HG02840 (cell line): ENCODE results near the gene ZNF444.

Source experiments
- ATAC-seq: cut with Tn5 transposase; IDR thresholded peaks from one replicate; pipeline ENCODE4 v1.9.1; 2021; ENCODE audit warnings: mild to moderate bottlenecking, moderate library complexity, moderate number of reproducible peaks; ENCODE audit not compliant: unreplicated experiment, low FRiP score

ZNF444 gene

DNA sequence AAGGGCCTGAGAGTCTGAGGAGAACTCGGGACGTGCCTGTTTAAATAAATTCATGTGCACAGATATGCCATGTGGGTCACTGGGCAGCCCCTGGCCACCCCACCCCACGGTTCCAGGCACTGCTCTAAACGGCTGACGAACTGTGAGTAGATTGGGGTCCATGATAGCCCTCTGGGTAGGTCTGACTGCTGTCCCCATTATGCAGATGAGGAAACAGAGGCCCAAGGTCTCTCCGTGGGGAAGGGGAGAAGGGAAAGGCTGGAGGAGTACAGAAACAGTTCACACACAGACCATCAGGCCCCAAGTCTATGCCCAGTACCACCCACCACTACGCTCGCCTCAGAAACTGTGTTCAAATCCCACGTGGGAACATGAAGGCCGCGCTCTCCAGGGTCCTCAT, 34.1 kb upstream of the ZNF444 start:
- no peak for ATAC-seq

DNA sequence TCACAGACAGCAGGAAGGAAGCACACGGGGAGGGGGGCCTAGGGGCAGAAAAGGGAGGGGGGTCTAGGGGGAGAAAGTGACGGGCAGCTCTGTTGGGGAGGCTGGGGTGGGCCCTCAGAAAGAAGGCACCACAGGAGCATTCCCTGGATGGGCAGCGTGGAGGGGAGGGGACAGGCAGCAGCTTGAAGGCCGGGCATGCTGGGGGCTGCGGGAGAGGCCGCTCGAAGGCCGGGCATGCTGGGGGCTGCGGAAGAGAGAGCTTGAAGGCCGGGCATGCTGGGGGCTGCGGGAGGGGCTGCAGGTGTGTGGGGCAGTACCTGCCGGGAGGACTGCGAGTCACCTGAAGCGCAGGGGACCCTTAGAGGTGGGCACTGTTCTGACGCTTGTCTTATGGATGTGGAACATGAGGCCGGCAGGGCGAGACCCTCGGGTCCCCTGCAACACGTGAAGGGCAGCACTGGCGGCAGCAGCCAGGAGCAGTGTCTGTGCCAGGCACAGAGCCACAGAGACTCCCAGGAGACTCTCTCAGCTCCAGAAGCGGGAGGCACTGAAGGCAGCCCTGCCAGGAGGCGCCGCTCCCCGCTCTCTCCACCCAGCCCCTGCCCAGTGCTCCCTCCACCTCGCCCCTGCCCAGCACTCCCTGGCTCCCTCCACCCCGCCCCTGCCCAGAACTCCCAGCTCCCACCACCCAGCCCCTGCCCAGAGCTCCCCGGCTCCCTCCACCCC, 33.3 kb upstream of the ZNF444 start:
- no peak for ATAC-seq

DNA sequence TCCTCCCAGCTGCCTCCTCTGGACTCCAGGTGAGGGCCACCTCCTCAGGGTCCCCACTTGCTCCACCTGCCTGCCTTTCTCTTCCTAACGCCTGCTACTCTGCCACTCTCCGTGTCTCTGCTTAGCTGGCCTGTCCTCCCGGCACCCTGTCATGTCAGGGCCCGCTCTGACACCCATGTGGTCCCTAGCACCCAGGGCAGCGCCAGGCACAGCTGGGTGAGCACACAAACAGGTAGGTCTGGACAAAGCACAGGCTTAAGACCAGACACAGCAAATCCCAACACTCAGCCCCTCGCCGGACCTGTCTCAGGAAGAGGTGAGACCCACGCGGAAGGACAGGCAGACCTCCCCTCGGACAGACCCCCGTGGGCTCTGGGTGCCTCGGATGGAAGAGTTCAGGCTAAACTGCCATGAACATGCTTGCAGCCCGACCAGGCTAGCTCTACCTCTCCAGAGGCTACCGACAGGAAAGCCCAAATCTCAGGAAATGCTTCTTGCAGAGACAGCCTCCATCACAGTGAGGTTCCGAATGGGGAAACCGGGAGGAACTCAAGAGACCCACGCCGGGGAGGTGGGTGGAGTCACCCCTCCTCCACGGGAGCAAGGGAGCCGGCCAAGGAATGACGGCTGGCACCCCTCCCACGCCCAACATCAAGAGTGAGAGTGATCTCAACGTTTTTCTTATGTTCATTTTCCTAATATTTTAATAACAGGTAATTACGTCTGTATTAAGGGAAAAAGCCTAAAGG, 32.5 kb upstream of the ZNF444 start:
- ATAC-seq, result no peak

DNA sequence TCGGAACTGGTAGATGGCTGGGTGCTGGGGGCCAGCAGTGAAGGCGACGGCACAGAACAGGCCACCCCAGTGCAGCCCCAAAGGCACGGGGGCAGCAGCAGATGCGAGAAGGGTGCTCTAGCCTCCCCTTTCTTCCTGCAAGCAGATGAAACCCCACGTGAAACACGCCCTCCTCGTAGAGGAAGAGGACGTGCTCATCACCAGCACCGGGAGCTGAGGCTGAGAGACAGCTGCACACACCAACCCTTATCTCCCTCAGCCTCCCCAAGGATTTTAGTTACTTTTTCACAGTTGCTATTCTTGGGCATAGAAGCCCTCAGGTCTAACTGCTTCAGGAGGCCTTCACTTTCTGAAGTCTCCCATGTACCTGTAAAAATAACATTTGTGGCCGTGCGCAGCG, 31.9 kb upstream of the ZNF444 start:
- no peak for ATAC-seq

DNA sequence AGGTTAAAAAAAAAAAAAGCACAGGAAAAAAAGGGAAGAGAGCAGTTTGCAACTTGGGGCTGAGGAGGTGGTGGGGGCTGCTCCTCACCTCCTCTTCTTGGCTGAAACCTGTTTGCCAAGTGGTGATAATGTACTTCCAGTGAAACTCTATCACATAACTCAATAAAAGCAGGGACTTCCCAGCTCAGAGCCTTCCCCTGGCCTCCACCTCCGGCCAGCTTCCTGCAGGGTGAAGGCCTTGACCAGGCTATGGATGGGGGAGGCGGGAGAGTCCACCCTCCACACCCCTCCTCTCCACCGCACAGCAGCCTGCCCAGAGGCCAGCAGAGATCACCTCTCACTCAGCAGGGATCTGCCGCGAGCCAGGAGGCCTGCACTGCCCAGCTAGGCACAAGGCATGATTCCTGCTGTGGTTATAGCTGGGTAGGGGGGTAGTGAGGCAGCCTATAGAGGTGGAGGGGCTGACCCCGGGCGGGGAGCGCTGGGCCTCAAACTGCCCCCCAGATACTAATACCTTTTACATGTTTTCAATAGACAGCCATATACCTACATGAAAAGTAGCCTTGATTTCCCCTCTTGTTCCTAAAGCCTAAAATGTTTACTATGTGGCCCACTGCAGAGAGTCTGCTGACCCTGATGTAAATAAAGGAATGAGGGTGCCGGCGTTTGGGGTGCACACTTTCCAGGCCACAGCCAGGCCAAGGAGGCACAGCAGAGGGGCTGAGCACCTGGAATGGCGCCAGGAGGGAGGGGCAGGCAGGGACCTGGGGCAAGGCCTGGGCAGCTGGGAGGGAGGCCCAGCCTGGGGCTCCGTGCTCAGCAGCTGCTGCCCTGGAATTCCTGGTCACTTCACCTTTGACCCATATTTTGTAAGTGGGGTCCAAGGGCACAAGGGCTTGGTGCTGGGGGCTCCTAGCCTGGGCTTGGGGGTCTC, 30.3 kb upstream of the ZNF444 start:
- no peak for ATAC-seq

DNA sequence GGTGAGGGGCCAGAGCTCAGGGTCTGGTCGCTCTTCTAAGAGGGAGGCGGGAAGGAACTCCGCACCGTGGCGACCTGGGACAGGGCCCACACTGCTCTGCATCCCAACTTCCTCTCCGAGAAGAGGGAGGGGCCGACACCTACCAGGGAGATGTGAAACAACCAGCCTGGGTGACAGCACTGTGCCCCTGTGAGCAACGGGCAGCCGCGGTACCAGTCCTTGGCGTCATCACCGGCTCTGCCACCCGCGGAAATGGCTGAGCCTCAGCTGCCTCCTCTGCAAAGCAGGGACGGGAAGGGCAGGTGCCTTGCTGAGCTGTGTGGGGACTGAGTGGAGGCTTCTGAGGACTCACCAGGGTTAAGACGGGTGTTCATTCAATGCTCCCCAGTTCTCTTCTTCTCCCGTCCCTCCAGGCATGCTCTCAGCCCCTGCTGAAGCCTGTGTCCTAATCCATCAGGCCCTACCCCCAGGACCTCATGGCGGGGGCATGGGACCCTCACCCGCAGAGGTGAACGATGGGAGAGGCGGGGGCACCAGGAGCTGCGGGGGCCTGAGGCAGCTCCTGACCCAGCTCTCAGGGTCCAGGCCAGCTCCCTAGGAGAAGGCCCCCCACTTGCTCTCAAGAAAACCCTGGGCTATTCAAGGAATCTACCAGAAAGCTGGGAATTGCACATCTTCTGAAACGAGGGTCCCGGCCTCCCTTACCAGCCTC, 29.3 kb upstream of the ZNF444 start:
- no peak for ATAC-seq

DNA sequence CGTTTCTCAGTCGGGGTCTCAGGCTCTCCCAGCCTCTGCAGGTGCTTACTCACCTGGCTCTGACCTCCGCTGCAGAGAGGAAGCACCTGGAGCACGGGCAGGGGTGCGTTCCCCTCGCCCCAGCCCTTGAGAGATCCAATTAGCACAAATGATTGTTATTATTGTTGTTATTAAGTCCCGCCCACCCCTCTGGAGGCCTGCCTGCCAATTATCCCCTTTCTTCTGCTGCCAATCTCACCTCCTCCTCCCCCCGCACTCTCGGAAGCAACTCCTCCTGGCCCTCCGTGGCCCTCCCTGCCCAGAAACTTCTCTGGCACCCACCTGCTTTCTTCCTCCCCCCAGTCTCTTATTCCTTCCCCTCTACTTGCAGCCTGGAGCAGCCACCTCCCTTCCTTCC, 28.8 kb upstream of the ZNF444 start:
- no peak for ATAC-seq

DNA sequence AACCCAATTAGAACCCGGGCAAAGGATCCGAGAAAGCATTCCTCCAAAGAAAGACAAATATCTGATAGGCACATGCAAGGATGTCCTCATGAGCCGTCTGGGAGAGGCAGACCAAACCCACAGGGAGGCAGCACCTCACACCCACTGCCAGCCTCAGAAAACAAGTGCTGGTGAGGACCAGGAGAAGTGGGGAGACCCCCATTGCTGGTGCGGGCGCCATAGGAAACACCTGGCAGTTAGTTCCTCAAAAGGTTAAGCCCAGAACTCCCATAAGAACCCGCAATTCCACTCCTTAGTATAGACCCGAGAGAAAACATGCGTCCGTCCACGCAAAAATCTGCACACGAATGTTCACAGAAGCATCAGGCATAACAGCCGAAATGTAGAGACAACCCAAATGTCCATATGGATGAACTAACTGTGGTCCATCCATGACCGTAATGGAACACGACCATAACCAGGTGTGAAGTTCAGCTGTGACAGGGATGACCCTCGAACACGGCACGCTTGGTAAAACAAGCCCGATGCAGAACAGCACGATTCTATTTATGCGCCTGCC, 27.9 kb upstream of the ZNF444 start:
- no peak for ATAC-seq

DNA sequence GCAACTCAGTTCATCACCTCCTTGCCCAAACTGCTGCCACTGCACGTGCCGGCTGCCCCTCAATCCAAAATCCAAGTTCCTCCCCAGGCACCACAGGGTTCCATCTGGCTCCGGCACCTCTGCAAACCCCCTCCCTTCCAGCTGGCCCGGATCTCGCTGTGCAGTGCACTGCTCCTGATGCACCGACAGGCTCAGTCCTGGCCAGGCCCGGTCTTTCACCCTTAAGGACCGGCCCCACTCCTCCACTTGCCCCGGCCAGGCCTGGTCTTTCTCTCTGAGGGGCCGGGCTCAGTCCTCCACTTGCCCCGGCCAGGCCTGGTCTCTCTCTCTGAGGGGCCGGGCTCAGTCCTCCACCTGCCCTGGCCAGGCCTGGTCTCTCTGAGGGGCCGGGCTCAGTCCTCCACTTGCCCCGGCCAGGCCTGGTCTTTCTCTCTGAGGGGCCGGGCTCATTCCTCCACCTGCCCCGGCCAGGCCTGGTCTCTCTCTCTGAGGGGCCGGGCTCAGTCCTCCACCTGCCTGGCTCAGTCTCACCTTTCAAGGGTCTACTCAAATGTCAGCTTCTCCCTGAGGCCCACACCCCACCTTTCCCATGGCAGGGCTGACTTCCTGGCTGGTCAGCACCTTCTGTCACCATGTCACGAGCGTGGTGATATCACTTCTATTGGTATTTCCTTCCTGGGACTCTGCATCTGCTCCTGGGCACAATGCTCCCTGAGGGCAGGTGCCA, 26.9 kb upstream of the ZNF444 start:
- no peak for ATAC-seq

DNA sequence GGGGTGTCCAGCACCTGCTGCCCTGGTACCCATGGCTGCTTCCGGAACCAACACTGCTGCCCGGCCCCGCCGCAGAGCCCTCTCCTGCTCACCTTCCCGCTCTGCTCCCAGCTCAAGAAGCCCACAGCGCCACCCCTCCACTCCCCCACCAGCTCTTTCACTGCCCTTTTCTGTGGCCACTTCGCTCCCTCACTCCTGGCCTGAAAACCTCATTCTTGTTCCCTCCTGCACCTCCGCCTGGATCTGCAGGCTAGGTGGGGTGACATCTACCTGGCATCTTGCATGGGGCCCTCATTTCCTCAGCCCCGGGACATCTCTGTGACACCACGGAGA, 26.3 kb upstream of the ZNF444 start:
- no peak for ATAC-seq

DNA sequence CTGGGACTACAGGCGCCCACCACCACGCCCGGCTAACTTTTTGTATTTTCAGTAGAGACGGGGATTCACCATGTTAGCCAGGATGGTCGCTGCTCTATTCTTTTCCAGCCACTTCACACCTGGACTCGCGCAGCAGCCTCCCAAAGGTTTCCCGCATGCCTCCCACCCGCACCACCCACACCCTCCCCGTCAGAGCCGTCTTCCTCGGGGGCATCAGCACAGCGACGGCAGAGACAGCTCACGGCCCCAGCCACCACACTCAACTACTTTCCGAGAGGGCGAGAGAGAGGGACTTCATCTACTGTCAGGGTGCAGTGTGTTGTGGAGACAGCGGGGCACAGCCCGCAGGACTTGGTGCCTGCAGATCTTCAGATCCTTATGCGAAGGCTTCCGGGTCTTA, 25.6 kb upstream of the ZNF444 start:
- ATAC-seq, result no peak

DNA sequence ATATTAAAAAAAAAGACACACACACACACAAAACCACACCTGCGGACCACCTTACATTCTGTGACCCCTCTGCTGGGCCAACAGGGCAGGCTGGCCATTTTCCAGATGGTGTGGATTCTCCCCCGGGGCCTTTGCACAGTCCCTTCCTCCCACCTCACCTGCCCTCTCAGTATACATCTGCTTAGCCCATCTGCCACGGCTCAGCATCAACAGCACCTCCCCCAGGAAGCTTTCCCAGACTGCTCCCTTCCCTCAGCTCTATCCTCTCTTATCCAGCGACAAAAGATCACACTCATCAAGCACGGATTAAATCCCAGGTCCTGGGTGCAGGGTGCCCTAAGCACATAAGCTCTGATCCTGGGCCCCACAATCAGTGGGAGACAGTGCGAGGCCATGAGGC, 24.5 kb upstream of the ZNF444 start:
- no peak for ATAC-seq

DNA sequence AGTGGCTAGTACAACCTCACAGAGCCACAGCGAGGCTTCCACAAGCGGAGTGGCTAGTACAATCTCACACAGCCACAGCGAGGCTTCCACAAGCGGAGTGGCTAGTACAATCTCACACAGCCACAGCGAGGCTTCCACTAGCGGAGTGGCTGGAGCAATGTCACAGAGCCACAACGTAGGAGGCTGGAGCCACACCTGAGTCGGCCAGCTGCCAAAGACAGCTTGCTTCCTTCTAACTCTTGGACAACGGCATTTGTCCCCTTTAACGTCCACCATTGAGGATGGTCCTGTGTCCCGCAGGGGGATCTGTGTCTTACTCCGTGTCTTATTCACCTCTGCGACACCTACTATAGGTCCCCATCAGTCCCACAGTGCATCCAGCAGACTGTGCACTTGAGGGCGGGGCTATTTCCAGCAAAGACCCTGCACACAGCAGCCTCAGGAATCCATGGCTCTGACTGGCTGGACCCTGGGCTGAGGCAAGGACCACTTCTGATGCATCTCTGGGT, 23.7 kb upstream of the ZNF444 start:
- no peak for ATAC-seq

DNA sequence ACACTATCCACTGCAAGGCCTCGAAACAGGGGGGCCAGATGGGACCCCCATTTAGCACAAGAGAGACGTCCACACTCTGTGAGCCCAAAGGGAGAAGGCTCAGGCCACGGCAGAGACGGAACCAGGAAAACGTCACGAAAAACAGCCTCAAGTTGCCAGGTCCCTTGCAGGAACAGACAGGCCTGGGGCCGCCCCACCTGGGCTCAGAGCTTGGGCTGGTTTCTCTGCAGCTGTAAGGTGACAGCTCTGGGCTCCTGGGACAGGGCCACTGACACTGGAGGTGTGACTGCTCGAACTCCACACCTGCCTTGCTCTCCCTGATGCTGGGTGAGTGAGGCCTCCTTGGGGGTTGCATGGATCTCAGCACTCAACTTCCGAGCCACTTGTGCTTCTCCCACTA, 23.2 kb upstream of the ZNF444 start:
- ATAC-seq, result no peak

DNA sequence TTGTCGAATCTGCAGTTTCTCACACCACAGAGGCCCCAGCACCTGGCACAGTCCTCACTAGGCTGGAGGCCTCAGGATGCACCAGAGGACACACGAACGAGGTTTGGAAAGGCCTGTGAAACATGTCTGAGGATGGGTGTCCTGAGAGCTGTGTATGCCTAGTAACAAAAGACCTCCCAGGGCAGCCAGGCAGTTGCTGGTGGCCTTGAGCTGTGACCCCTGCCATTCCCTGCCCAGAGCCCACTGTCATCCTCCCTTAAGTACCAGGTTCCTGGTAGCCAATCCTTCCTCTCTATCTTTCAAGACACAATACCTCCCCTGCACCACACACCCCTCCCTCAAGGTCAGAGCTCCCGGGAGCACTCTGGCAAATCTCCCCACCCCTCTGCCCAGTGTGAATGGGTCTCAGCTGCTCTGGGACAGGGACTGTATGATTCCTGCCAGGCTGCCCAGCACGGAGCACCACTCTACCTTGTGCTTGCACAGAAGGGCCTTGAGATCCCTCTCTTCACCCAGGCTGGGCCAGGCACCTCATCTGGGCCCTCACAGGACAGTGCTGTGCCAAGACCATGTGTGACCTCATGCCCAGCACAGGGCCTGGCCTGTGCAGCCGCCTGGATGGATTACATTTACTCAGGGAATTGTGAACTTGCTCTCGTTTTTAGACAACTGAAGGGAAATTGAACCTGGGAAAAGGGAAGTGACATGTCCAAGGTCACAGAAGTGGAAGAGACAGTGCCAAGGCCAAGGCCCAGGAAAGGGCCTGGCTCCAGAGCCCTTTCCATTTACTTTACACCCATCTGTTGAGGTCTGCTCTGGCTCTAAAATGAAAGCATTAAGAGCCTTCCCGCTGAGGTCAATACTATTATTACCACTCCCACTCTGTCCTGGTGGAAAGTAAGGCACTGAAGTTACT, 22.2 kb upstream of the ZNF444 start:
- no peak for ATAC-seq

DNA sequence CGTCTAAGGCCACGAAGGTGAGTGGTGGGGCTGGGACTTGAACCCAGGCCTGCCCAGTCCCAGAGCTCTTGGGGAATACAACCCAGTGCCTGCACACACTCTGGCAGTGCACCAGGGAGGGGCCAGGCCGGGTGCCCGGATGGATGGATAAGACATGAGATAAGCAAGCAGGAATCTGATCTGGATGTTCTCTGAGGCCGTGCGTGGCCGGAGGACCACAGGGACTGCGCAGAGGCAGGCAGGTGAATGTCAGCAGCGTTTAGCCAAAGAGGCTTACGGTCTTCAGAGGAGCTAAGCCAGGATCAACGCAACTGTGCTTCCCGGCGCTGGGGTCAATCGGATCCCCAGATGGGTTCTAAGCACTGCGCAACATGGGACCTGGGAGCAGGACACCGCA, 21.5 kb upstream of the ZNF444 start:
- ATAC-seq, result no peak

DNA sequence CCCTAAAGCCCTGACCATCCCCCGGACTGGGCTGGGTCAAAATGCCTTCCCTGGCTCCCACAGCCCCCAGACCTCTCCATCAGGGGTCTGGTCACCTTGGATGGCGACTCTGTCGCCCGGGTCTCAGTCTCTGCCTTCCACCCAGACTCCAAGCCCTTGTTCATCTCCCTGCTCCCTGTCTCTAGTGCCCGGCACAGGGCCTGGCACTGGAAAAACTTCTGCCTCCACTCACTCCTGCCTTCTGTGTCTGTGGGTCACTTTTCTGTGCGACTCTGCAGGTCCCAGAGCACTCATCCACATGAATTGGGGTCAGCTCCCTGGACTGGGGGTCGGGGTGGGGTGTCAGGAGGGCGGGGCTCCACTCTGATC, 21.1 kb upstream of the ZNF444 start:
- no peak for ATAC-seq

DNA sequence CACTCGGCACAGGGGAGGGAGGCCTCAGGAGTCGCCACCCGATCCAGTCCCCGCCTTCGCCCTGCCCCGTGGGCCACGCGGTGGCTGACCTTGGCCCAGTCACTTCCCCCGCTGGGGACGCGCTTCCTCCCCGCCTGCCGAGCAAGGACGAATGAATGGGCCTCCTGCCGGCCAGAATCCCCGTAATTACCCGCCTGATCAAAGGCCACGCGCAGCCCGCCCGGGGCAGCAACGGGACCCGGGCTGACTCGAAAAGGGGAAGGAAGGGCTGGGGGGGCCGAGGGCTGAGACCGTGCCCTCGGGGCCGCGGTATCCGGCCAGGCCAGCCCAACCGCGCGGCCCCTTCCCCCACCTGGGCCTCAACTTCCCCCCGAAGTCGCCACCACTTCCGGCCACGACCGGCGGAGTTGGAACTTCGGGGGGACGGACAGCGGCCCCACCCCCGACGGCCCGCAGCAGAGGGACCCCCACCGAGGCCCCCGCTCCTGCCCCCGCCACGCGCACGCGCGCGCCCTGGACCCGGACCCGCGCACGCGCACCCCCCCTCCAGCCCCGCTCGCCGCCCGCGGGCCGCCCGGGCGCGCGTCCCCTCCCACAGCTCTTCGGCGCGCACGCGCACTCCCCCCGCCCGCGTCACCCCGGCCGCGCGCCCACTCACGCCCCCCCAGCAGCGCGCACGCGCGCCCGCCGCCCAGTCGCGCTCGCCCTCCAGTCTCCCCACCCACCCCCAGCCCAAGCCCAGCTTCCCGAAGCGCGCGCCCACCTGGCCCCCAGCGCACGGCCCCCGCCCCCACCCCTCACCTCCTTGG, 20.5 kb upstream of the ZNF444 start:
- peak; percentile 22 for ATAC-seq
